GM23338 (cell line): ENCODE data around the gene MYCN. TPM values are rescaled to one million over a fixed set of nuclear protein-coding genes. Genes with fewer than 3 reads are reported as not detected.
A peak's percentile ranks its signal among the peaks of the same experiment; 100 is the strongest.

Source experiments
- ATAC-seq: fragments of 200-7000 bp; cut with Tn5 transposase; 3 replicates; pipeline ENCODE4 v1.9.1; 2020
- DNase-seq: peaks from one replicate; pipeline ENCODE4 v3.0.0-alpha.2; 2015; ENCODE audit warnings: low spot score
- H2AFZ ChIP-seq: fragments of 200-600 bp; sonication (generic); 2 replicates; pipeline ENCODE4 v1.8.0; 2016; ENCODE audit warnings: antibody characterized with exemption, mild to moderate bottlenecking, moderate library complexity
- H3F3A ChIP-seq: fragments of 200-600 bp; sonication (generic); replicated peaks from 2 replicates; pipeline ENCODE4 v1.8.0; 2017; ENCODE audit warnings: antibody characterized with exemption, mixed run types, low read depth
- H3K27ac ChIP-seq: fragments of 200-600 bp; sonication (generic); 2 replicates; pipeline ENCODE4 v1.6.1; 2016; ENCODE audit warnings: low read depth
- H3K27me3 ChIP-seq: fragments of 200-600 bp; sonication (generic); 2 replicates; pipeline ENCODE4 v1.8.0; 2016; ENCODE audit warnings: mild to moderate bottlenecking, mixed run types, moderate library complexity; ENCODE audit not compliant: insufficient read depth
- H3K36me3 ChIP-seq: fragments of 200-600 bp; sonication (generic); 2 replicates; pipeline ENCODE4 v1.8.0; 2016; ENCODE audit warnings: mild to moderate bottlenecking; ENCODE audit not compliant: insufficient read depth
- H3K4me1 ChIP-seq: fragments of 200-600 bp; sonication (generic); 2 replicates; pipeline ENCODE4 v1.8.0; 2016; ENCODE audit warnings: mild to moderate bottlenecking, moderate library complexity; ENCODE audit not compliant: insufficient read depth
- H3K4me2 ChIP-seq: fragments of 200-600 bp; sonication (generic); 2 replicates; pipeline ENCODE4 v1.7.1; 2017; ENCODE audit warnings: mixed run types
- H3K4me3 ChIP-seq: fragments of 200-600 bp; sonication (generic); 2 replicates; pipeline ENCODE4 v1.6.1; 2016; ENCODE audit warnings: mixed run types
- H3K79me2 ChIP-seq: fragments of 200-600 bp; sonication (generic); replicated peaks from 2 replicates; pipeline ENCODE4 v1.8.0; 2017; ENCODE audit warnings: mild to moderate bottlenecking; ENCODE audit not compliant: insufficient read depth
- H3K9me2 ChIP-seq: fragments of 200-600 bp; sonication (generic); 2 replicates; pipeline ENCODE4 v1.8.0; 2017; ENCODE audit not compliant: insufficient read depth
- H4K20me1 ChIP-seq: fragments of 200-600 bp; sonication (generic); replicated peaks from 2 replicates; pipeline ENCODE4 v1.8.0; 2017; ENCODE audit warnings: mild to moderate bottlenecking; ENCODE audit not compliant: insufficient read depth
- H3K27ac Mint-ChIP-seq: 2 replicates; pipeline ENCODE4 v1.8.0; 2020; ENCODE audit warnings: inconsistent platforms, mild to moderate bottlenecking, moderate library complexity, mixed read lengths
- H3K27me3 Mint-ChIP-seq: 3 replicates; pipeline ENCODE4 v1.8.0; 2022; ENCODE audit warnings: low read depth, mild to moderate bottlenecking, moderate library complexity, mixed read lengths, inconsistent platforms; ENCODE audit not compliant: insufficient read depth, poor library complexity
- H3K36me3 Mint-ChIP-seq: 3 replicates; pipeline ENCODE4 v1.8.0; 2021; ENCODE audit warnings: low read depth, mild to moderate bottlenecking, inconsistent platforms, moderate library complexity, mixed read lengths
- H3K4me1 Mint-ChIP-seq: 3 replicates; pipeline ENCODE4 v1.8.0; 2020; ENCODE audit warnings: mild to moderate bottlenecking, inconsistent platforms, mixed read lengths
- H3K4me3 Mint-ChIP-seq: 3 replicates; pipeline ENCODE4 v1.8.0; 2021; ENCODE audit warnings: moderate library complexity, mild to moderate bottlenecking, inconsistent platforms, mixed read lengths
- H3K9me3 Mint-ChIP-seq: 3 replicates; pipeline ENCODE4 v1.8.0; 2020; ENCODE audit warnings: moderate library complexity, mild to moderate bottlenecking, inconsistent platforms, mixed read lengths
- CREB1 ChIP-seq: fragments of 250-450 bp; sonication (Bioruptor Pico); IDR thresholded peaks from 2 replicates; pipeline ENCODE4 v1.5.0; 2020; ENCODE audit warnings: low read depth, mild to moderate bottlenecking, moderate library complexity
- EZH2 ChIP-seq: fragments of 200-600 bp; sonication (generic); IDR thresholded peaks from one replicate; pipeline ENCODE4 v1.8.0; 2017; ENCODE audit warnings: antibody characterized with exemption, mild to moderate bottlenecking, low read depth; ENCODE audit not compliant: unreplicated experiment
- EZH2phosphoT487 ChIP-seq: fragments of 200-600 bp; sonication (generic); IDR thresholded peaks from one replicate; pipeline ENCODE4 v1.8.1; 2018; ENCODE audit warnings: antibody characterized with exemption; ENCODE audit not compliant: unreplicated experiment
- JUNB ChIP-seq: IDR thresholded peaks from one replicate; pipeline ENCODE4 v1.6.1; 2016; ENCODE audit warnings: antibody characterized with exemption; ENCODE audit not compliant: unreplicated experiment
- NANOG ChIP-seq: IDR thresholded peaks from 2 replicates; pipeline ENCODE4 v1.6.1; 2016; ENCODE audit warnings: antibody characterized with exemption, borderline replicate concordance
- POLR2AphosphoS5 ChIP-seq: IDR thresholded peaks from 2 replicates; pipeline ENCODE4 v1.6.1; 2016; ENCODE audit warnings: antibody characterized with exemption, low read depth
- STAT1 ChIP-seq: IDR thresholded peaks from one replicate; pipeline ENCODE4 v1.6.1; 2016; ENCODE audit warnings: antibody characterized with exemption; ENCODE audit not compliant: unreplicated experiment
- ZNF114 ChIP-seq: fragments of 250-450 bp; sonication (Bioruptor Pico); IDR thresholded peaks from 2 replicates; pipeline ENCODE4 v1.5.0; 2020; ENCODE audit warnings: mild to moderate bottlenecking, moderate library complexity
- ZNF331 ChIP-seq: fragments of 250-450 bp; sonication (Bioruptor Pico); IDR thresholded peaks from 2 replicates; pipeline ENCODE4 v1.5.0; 2020; ENCODE audit warnings: low read depth, mild to moderate bottlenecking, moderate library complexity
- polyA plus RNA-seq: library from polyadenylated mRNA; unstranded; fragments of >200 nt; fragmentation: Nextera tagmentation; extraction: Ambion mirVana; gene quantifications from 2 replicates; pipeline ENCODE4 v1.2.1, GENCODE V29; 2016
- total RNA-seq: library from RNA; depleted of rRNA; stranded (reverse); fragments of >200 nt; shearing (Covaris generic); gene quantifications from 2 replicates; pipeline ENCODE4 v1.2.3, GENCODE V29; 2014
- TF ChIP-seq, protein P1 (sequence below): IDR thresholded peaks from 2 replicates; pipeline ENCODE4 v1.6.1; 2016; ENCODE audit warnings: antibody characterized with exemption
- TF ChIP-seq, protein P2 (sequence below): fragments of 250-450 bp; sonication (Bioruptor Pico); IDR thresholded peaks from 2 replicates; pipeline ENCODE4 v1.5.0; 2020; ENCODE audit warnings: mild to moderate bottlenecking, moderate library complexity

The MYCN gene
- total and polyA plus RNA-seq, 2 experiments from 2014 or later = 50.8 to 145 TPM

DNA sequence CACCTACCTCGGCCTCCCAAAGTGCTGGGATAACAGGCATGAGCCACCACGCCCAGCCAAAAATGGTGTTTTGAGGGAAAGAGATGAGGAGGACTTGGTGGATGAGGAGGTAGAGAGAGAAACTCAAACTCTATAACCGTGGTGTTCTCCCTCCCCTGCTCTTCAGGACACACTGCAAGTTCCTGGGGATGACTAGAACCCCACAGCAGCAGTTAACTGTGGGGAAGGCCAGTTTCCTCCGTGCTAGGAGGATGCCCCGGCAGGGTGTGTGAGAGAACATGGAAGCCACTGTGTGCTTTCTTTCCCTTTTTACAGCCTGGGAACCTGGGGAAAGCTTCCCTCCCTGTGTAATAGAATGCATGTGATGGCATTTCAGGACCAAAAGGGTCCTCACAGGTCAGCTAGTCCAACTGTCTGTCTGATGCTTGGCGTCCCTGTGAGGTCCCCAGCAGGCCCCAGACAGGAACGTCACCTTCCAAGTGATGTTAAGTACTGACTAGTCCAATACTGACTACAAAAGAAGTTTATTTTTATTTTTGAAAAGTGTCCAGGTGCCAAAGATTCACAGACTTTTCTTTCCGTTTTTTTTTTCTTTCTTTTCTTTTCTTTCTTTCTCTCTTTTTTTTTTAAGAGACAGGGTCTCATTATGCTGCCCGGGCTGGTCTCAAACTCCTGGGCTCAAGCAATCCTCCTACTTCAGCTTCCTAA lies 38.9 kb downstream of the MYCN start:
- Histone ChIP-seq H3F3A (peaks cover 8% of the 10 kb centered on the region; the same call in 1 of the 2 replicates), H3K27ac (peak overlapping the region; percentile 29; the same call in 1 of the 2 replicates), H2AFZ (no peak overlapping the region), H3K27me3 (no peaks in the 10 kb centered on the region), H3K36me3 (no peaks in the 10 kb centered on the region), H4K20me1 (no peaks in the 10 kb centered on the region), H3K79me2 (no peaks in the 10 kb centered on the region), H3K4me1 (peaks cover 52% of the 10 kb centered on the region), H3K9me2 (no peaks in the 10 kb centered on the region), H3K4me2 (no peak overlapping the region), H3K4me3 (no peak overlapping the region)
- Mint-ChIP-seq H3K4me1 (peaks cover 51% of the 10 kb centered on the region), H3K27ac (no peak overlapping the region), H3K9me3 (no peaks in the 10 kb centered on the region; the same call in 2 of the 3 replicates), H3K36me3 (peaks cover 2% of the 10 kb centered on the region; the same call in 1 of the 3 replicates), H3K4me3 (no peak overlapping the region), H3K27me3 (peaks cover 4% of the 10 kb centered on the region)
- DNase-seq (no peak), ATAC-seq (no peak)
- TF ChIP-seq, protein P1, sequence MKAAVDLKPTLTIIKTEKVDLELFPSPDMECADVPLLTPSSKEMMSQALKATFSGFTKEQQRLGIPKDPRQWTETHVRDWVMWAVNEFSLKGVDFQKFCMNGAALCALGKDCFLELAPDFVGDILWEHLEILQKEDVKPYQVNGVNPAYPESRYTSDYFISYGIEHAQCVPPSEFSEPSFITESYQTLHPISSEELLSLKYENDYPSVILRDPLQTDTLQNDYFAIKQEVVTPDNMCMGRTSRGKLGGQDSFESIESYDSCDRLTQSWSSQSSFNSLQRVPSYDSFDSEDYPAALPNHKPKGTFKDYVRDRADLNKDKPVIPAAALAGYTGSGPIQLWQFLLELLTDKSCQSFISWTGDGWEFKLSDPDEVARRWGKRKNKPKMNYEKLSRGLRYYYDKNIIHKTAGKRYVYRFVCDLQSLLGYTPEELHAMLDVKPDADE = no peak
- no peak for TF ChIP-seq CREB1 (CRISPR knock-in tag)
- TF ChIP-seq ZNF114 = no peak
- TF ChIP-seq EZH2phosphoT487 = no peak
- TF ChIP-seq POLR2AphosphoS5 = no peak
- no peak for TF ChIP-seq EZH2
- no peak for TF ChIP-seq ZNF331 (CRISPR knock-in tag)

DNA sequence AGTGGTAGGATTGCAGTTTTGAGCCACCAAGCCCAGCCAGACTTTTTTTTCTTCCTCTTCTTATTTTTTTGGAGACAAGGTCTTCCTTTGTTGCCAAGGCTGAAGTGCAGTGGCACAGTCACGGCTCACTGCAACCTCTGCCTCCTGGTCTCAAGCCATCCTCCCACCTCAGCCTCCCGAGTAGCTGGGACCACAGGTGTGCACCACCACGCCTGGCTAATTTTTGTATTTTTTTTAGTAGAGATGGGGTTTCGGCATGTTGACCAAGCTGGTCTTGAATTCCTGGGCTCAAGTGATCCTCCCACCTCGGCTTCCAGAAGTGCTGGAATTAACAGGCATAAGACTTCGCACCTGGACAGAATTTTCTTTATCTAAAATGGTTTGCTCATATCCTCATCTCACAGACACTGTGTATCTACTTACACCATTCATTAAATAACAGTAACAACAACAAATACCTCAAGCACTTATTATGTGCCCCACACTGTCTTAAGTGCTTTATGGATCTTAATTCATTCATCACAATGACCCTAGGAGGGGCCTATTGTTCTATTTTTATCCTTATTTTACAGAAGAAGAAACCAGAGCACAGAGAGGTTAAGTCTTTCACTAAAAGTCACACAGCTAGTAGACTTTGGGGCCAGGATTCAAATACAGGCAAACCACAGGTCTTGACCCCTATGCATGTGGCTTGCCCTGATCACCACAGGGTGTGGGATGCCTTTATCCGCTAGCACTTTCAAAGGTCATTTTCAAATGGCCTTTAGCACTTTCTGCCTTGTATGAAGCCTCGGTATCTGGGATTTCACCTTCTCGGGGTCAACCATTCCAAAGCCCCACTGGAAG lies 39.6 kb downstream of the MYCN start:
- no peak for DNase-seq
- Histone ChIP-seq H3K36me3 (no peaks in the 10 kb centered on the region), H3K4me3 (no peak overlapping the region), H3K4me1 (peaks cover 54% of the 10 kb centered on the region), H3F3A (peaks cover 8% of the 10 kb centered on the region; the same call in 1 of the 2 replicates), H3K9me2 (no peaks in the 10 kb centered on the region), H3K27ac (peak overlapping the region; percentile 29), H3K79me2 (no peaks in the 10 kb centered on the region), H3K27me3 (no peaks in the 10 kb centered on the region), H3K4me2 (no peak overlapping the region), H4K20me1 (no peaks in the 10 kb centered on the region), H2AFZ (no peak overlapping the region)
- H3K27me3 Mint-ChIP-seq = peaks cover 4% of the 10 kb centered on the region
- H3K9me3 Mint-ChIP-seq = no peaks in the 10 kb centered on the region; the same call in 2 of the 3 replicates
- H3K4me1 Mint-ChIP-seq = peaks cover 46% of the 10 kb centered on the region
- H3K27ac Mint-ChIP-seq = peak overlapping the region; percentile 77; the same call in 1 of the 2 replicates
- no peak for ATAC-seq
- no peak overlapping the region for H3K4me3 Mint-ChIP-seq
- peaks cover 2% of the 10 kb centered on the region; the same call in 1 of the 3 replicates for H3K36me3 Mint-ChIP-seq
- TF ChIP-seq JUNB = no peak
- no peak for TF ChIP-seq EZH2
- no peak for TF ChIP-seq EZH2phosphoT487
- TF ChIP-seq CREB1 (CRISPR knock-in tag) = no peak
- TF ChIP-seq NANOG = no peak
- TF ChIP-seq, protein P2, sequence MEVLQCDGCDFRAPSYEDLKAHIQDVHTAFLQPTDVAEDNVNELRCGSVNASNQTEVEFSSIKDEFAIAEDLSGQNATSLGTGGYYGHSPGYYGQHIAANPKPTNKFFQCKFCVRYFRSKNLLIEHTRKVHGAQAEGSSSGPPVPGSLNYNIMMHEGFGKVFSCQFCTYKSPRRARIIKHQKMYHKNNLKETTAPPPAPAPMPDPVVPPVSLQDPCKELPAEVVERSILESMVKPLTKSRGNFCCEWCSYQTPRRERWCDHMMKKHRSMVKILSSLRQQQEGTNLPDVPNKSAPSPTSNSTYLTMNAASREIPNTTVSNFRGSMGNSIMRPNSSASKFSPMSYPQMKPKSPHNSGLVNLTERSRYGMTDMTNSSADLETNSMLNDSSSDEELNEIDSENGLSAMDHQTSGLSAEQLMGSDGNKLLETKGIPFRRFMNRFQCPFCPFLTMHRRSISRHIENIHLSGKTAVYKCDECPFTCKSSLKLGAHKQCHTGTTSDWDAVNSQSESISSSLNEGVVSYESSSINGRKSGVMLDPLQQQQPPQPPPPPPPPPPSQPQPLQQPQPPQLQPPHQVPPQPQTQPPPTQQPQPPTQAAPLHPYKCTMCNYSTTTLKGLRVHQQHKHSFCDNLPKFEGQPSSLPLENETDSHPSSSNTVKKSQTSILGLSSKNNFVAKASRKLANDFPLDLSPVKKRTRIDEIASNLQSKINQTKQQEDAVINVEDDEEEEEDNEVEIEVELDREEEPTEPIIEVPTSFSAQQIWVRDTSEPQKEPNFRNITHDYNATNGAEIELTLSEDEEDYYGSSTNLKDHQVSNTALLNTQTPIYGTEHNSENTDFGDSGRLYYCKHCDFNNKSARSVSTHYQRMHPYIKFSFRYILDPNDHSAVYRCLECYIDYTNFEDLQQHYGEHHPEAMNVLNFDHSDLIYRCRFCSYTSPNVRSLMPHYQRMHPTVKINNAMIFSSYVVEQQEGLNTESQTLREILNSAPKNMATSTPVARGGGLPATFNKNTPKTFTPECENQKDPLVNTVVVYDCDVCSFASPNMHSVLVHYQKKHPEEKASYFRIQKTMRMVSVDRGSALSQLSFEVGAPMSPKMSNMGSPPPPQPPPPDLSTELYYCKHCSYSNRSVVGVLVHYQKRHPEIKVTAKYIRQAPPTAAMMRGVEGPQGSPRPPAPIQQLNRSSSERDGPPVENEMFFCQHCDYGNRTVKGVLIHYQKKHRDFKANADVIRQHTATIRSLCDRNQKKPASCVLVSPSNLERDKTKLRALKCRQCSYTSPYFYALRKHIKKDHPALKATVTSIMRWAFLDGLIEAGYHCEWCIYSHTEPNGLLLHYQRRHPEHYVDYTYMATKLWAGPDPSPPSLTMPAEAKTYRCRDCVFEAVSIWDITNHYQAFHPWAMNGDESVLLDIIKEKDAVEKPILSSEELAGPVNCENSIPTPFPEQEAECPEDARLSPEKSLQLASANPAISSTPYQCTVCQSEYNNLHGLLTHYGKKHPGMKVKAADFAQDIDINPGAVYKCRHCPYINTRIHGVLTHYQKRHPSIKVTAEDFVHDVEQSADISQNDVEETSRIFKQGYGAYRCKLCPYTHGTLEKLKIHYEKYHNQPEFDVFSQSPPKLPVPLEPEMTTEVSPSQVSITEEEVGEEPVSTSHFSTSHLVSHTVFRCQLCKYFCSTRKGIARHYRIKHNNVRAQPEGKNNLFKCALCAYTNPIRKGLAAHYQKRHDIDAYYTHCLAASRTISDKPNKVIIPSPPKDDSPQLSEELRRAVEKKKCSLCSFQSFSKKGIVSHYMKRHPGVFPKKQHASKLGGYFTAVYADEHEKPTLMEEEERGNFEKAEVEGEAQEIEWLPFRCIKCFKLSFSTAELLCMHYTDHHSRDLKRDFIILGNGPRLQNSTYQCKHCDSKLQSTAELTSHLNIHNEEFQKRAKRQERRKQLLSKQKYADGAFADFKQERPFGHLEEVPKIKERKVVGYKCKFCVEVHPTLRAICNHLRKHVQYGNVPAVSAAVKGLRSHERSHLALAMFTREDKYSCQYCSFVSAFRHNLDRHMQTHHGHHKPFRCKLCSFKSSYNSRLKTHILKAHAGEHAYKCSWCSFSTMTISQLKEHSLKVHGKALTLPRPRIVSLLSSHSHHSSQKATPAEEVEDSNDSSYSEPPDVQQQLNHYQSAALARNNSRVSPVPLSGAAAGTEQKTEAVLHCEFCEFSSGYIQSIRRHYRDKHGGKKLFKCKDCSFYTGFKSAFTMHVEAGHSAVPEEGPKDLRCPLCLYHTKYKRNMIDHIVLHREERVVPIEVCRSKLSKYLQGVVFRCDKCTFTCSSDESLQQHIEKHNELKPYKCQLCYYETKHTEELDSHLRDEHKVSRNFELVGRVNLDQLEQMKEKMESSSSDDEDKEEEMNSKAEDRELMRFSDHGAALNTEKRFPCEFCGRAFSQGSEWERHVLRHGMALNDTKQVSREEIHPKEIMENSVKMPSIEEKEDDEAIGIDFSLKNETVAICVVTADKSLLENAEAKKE (CRISPR knock-in tag) = no peak
- TF ChIP-seq ZNF114 = no peak
- TF ChIP-seq STAT1 = no peak
- no peak for TF ChIP-seq POLR2AphosphoS5
